CD4-positive, alpha-beta T cell (primary cell): ENCODE data around the gene TMEM106C. TPM values are rescaled to one million over a fixed set of nuclear protein-coding genes. Genes with fewer than 3 reads are reported as not detected.

Experiments used
- ATAC-seq: fragments of 200-7000 bp; cut with Tn5 transposase; one replicate; pipeline ENCODE4 v1.10.0; 2022; ENCODE audit warnings: mild to moderate bottlenecking; ENCODE audit not compliant: poor library complexity
- CTCF ChIA-PET: fragments of 350-600 bp; sonication (Branson Sonifier 250); formaldehyde crosslinking; loops from one replicate; lab custom pipeline; 2021; ENCODE audit warnings: antibody characterized with exemption, inconsistent platforms; lab: Charles Lee
- POLR2A ChIA-PET: fragments of 350-600 bp; sonication (Branson Sonifier 250); formaldehyde crosslinking; loops from one replicate; lab custom pipeline; 2021; ENCODE audit warnings: antibody characterized with exemption, inconsistent platforms; lab: Charles Lee
- DNase-seq, 14 experiments: peaks; one replicate each; pipeline ENCODE4 v3.0.0-alpha.2; 2013 to 2020; ENCODE audit warnings: mixed read lengths in 2 of 14
- H3K27ac ChIP-seq, 2 donors: one replicate each; pipeline versions ENCODE4 v1.5.1 to v1.7.0; 2013; ENCODE audit warnings: low read length in 2 of 2, low read depth in 1 of 2, mild to moderate bottlenecking in 1 of 2
- H3K27me3 ChIP-seq, 2 experiments: 1 replicate in 1 of 2; 2 replicates in 1 of 2; pipeline versions ENCODE4 v1.6.1 to v1.7.0; 2013; ENCODE audit warnings: low read length in 2 of 2, control low read depth in 1 of 2, mild to moderate bottlenecking in 1 of 2, moderate library complexity in 1 of 2; ENCODE audit not compliant: insufficient read depth in 2 of 2, control insufficient read depth in 1 of 2
- H3K36me3 ChIP-seq: one replicate; pipeline ENCODE4 v1.6.1; 2013; ENCODE audit warnings: low read length, control low read depth; ENCODE audit not compliant: insufficient read depth
- H3K4me1 ChIP-seq: one replicate; pipeline ENCODE4 v1.6.1; 2013; ENCODE audit warnings: low read length, control low read depth; ENCODE audit not compliant: insufficient read depth
- H3K4me3 ChIP-seq: one replicate; pipeline ENCODE4 v1.5.1; 2013; ENCODE audit warnings: mild to moderate bottlenecking, low read length, moderate library complexity
- H3K9me3 ChIP-seq, 2 experiments: 1 replicate in 1 of 2; 2 replicates in 1 of 2; pipeline versions ENCODE4 v1.6.1 to v1.7.0; 2013; ENCODE audit warnings: low read length in 2 of 2, mild to moderate bottlenecking in 2 of 2, control low read depth in 1 of 2, moderate library complexity in 1 of 2; ENCODE audit not compliant: control insufficient read depth in 1 of 2, insufficient read depth in 1 of 2
- H3K27ac Mint-ChIP-seq: one replicate; pipeline ENCODE4 v1.8.0; 2020; ENCODE audit warnings: mixed read lengths
- H3K27me3 Mint-ChIP-seq: one replicate; pipeline ENCODE4 v1.8.0; 2021; ENCODE audit warnings: mixed read lengths
- H3K36me3 Mint-ChIP-seq: one replicate; pipeline ENCODE4 v1.8.0; 2021; ENCODE audit warnings: low read depth, mixed read lengths
- H3K4me1 Mint-ChIP-seq: one replicate; pipeline ENCODE4 v1.8.0; 2021; ENCODE audit warnings: low read depth, mixed read lengths
- H3K4me3 Mint-ChIP-seq: one replicate; pipeline ENCODE4 v1.8.0; 2020; ENCODE audit warnings: mild to moderate bottlenecking, mixed read lengths
- H3K9me3 Mint-ChIP-seq: one replicate; pipeline ENCODE4 v1.8.0; 2020; ENCODE audit warnings: mixed read lengths
- intact Hi-C, 2 experiments: fragments of 100-400 bp; cut with DNase I in 1 of 2; cut with micrococcal nuclease in 1 of 2; formaldehyde crosslinking; loops; one replicate each; pipeline versions ENCODE4 v1.15.1 to v1.9.0; 2023 to 2025; cut with DNase I, micrococcal nuclease
- total RNA-seq, 174 experiments: library from RNA in 2 of 174; stranded (reverse) in 2 of 174; gene quantifications; one replicate each; pipeline ENCODE4 v1.2.3 and lab custom pipeline; 2021 to 2026
- TF ChIP-seq, protein P1 (sequence below): fragments of 200-600 bp; IDR thresholded peaks from one replicate; pipeline ENCODE4 v1.8.0; 2022; ENCODE audit warnings: antibody characterized with exemption, mild to moderate bottlenecking

The TMEM106C gene
- total RNA-seq, 2 experiments from 2014 or later: 17.4 to 20.3 TPM

DNA sequence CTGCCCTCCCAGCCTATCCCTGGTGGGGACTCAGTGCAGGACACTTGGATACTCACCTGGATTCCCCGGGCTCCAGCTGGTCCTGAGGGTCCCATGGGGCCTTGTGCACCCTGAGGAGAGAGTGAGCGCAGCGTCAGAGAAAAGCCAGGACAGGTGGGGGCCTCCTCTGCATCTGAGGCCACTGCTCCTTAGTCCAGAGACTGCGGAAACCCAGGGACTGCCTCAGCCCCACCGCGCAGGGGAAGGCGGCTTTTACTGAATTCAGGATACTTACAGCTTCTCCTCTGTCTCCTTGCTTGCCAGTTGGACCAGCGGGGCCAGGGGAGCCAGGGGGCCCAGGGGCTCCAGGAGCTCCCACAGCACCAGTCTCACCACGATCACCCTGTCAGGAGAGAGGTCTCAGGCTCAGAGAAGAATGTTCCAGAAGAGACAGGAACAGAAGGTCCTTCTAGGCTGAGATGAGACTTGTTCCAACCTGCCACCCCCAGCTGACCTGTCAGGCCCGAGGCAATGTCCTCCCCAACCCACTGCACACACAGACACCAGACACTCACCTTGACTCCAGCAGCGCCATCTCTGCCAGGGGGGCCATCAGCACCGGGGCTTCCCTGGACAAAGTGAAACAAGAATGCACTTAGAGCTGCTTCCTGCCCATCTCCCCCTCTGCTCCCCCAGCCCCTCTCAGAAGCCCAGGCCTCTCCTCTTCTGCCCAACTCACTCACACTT lies 13.8 kb downstream of the TMEM106C start:
- no peaks in the 10 kb centered on the region for H3K27me3 Mint-ChIP-seq
- Histone ChIP-seq H3K27ac (no peak overlapping the region), H3K9me3 (no peaks in the 10 kb centered on the region), H3K36me3 (no peaks in the 10 kb centered on the region), H3K27me3 (no peaks in the 10 kb centered on the region), H3K4me1 (no peaks in the 10 kb centered on the region), H3K4me3 (no peak overlapping the region)
- DNase-seq (no peak), ATAC-seq (no peak)
- TF ChIP-seq, protein P1, sequence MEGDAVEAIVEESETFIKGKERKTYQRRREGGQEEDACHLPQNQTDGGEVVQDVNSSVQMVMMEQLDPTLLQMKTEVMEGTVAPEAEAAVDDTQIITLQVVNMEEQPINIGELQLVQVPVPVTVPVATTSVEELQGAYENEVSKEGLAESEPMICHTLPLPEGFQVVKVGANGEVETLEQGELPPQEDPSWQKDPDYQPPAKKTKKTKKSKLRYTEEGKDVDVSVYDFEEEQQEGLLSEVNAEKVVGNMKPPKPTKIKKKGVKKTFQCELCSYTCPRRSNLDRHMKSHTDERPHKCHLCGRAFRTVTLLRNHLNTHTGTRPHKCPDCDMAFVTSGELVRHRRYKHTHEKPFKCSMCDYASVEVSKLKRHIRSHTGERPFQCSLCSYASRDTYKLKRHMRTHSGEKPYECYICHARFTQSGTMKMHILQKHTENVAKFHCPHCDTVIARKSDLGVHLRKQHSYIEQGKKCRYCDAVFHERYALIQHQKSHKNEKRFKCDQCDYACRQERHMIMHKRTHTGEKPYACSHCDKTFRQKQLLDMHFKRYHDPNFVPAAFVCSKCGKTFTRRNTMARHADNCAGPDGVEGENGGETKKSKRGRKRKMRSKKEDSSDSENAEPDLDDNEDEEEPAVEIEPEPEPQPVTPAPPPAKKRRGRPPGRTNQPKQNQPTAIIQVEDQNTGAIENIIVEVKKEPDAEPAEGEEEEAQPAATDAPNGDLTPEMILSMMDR: no peak
- H3K4me1 Mint-ChIP-seq: no peaks in the 10 kb centered on the region
- intact Hi-C loops: no loop called here
- H3K4me3 Mint-ChIP-seq: no peak overlapping the region
- ChIA-PET POLR2A (no interaction called here), CTCF (no interaction called here)
- no peak overlapping the region for H3K27ac Mint-ChIP-seq
- H3K9me3 Mint-ChIP-seq: no peaks in the 10 kb centered on the region
- H3K36me3 Mint-ChIP-seq: no peaks in the 10 kb centered on the region

DNA sequence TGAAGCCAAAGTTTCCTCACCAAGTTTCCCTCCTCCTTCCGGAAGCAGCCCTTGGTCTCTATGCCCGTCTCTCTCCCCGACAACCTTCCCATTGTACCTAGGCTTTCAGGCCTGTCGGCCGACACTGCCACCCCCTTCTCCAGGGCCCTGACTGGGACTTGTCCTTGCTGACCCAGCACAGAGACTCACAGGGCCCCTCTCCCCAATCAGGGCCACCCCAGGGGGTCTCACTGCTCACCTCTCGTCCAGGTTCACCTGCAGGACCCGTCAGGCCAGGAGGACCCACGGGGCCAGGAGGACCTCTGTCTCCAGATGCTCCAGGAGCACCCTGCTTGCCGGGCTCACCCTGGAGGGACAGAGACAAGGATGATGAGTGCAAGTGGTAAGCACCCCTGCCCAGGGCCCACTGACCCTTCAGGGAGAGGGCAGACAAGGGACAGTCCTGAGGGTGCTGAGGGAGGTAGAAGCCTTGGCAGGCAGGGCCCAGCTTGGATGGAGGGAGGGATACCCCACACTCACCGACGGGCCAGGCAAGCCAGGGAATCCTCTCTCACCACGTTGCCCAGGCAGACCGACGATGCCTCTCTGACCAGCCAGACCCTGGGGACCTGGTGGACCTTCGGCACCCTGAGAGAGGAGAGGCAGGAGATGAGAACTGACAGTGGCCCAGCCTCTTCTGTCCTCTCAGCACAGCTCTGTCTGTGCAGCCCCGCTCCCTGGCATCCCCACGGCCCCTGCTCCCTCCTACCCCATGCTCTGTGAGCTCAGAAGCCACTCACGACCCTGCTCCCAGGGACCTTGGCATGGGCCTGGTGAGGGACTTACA lies 14.6 kb downstream of the TMEM106C start:
- Mint-ChIP-seq H3K4me3 (no peak overlapping the region), H3K27ac (no peak overlapping the region), H3K9me3 (no peaks in the 10 kb centered on the region), H3K27me3 (no peaks in the 10 kb centered on the region), H3K36me3 (no peaks in the 10 kb centered on the region), H3K4me1 (no peaks in the 10 kb centered on the region)
- Histone ChIP-seq H3K9me3 (no peaks in the 10 kb centered on the region), H3K36me3 (no peaks in the 10 kb centered on the region), H3K4me1 (no peaks in the 10 kb centered on the region), H3K27ac (no peak overlapping the region), H3K27me3 (no peaks in the 10 kb centered on the region), H3K4me3 (no peak overlapping the region)
- TF ChIP-seq, protein P1: no peak
- ATAC-seq (no peak), DNase-seq (no peak)
- ChIA-PET POLR2A (no interaction called here), CTCF (no interaction called here)
- intact Hi-C loops: no loop called here

DNA sequence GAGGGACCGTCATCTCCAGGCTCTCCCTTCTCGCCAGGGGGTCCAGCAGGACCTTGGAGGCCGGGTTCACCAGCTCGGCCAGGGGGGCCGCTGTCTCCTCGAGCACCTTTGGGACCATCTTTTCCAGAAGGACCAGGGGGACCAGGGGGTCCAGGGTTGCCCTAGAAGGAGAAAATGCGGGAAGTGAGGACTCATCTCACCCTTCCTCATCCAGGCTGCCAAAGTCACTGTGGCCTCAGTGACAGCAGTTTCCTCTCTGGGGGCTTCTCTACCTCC lies 15.1 kb downstream of the TMEM106C start:
- Mint-ChIP-seq H3K27me3 (no peaks in the 10 kb centered on the region), H3K4me3 (no peak overlapping the region), H3K9me3 (no peaks in the 10 kb centered on the region), H3K36me3 (no peaks in the 10 kb centered on the region), H3K4me1 (no peaks in the 10 kb centered on the region), H3K27ac (no peak overlapping the region)
- no peaks in the 10 kb centered on the region for H3K9me3 ChIP-seq
- H3K4me3 ChIP-seq: no peak overlapping the region
- TF ChIP-seq, protein P1: no peak
- H3K27ac ChIP-seq: no peak overlapping the region
- DNase-seq (no peak), ATAC-seq (no peak)
- ChIA-PET CTCF (no interaction called here), POLR2A (no interaction called here)
- intact Hi-C loops: no loop called here
- no peaks in the 10 kb centered on the region for H3K36me3 ChIP-seq
- no peaks in the 10 kb centered on the region for H3K27me3 ChIP-seq
- H3K4me1 ChIP-seq: no peaks in the 10 kb centered on the region
